Bronchial epithelial cell (primary cell): Measurements from ENCODE around the gene DIPK1C. TPM values are rescaled to one million over a fixed set of nuclear protein-coding genes. Genes with fewer than 3 reads are reported as not detected.

Experiments used
- DNase-seq: peaks from one replicate; pipeline ENCODE4 v3.0.0-alpha.2; 2010; ENCODE audit warnings: low read depth
- FAIRE-seq: peaks from 2 replicates; lab custom pipeline; 2011; peaks lifted over from hg19 to GRCh38; lab: Jason Lieb, UNC
- H3K27me3 ChIP-seq: 2 replicates; pipeline ENCODE4 v1.5.1; 2011; ENCODE audit warnings: low read length; ENCODE audit not compliant: control insufficient read depth, insufficient read depth
- H3K36me3 ChIP-seq: 2 replicates; pipeline ENCODE4 v1.5.1; 2011; ENCODE audit warnings: low read length; ENCODE audit not compliant: control insufficient read depth, insufficient read depth
- H3K4me3 ChIP-seq: 2 replicates; pipeline ENCODE4 v1.5.1; 2011; ENCODE audit warnings: mild to moderate bottlenecking, low read depth, low read length, control low read depth
- CTCF ChIP-seq: IDR thresholded peaks from 2 replicates; pipeline ENCODE4 v1.5.1; 2011; ENCODE audit warnings: mild to moderate bottlenecking, moderate library complexity, low read length, control low read depth, inconsistent platforms; ENCODE audit not compliant: insufficient read depth, severe bottlenecking
- total RNA-seq: library from RNA; depleted of rRNA; stranded (reverse); fragments of >200 nt; gene quantifications from 2 replicates; pipeline ENCODE4 v1.2.1, GENCODE V29; 2014

The DIPK1C gene
- total RNA-seq, 1 donor from 2014 or later, result not detected

- no peaks in the 10 kb centered on the region for H3K36me3 ChIP-seq
- TF ChIP-seq CTCF, result no peak
- DNase-seq, result no peak
- no peak for FAIRE-seq
- H3K4me3 ChIP-seq, result no peak overlapping the region
- peaks cover 2% of the 10 kb centered on the region for H3K27me3 ChIP-seq
These were observed 61.4 kb downstream of the DIPK1C start for GRCh38 chr18:74395648-74396154.

- no peak for TF ChIP-seq CTCF
- FAIRE-seq (no peak), DNase-seq (no peak)
- H3K27me3 ChIP-seq, result peaks cover 2% of the 10 kb centered on the region
- no peaks in the 10 kb centered on the region for H3K36me3 ChIP-seq
- no peak overlapping the region for H3K4me3 ChIP-seq
These were observed 62.1 kb downstream of the DIPK1C start for GRCh38 chr18:74395006-74395405.

- no peaks in the 10 kb centered on the region for H3K36me3 ChIP-seq
- no peak overlapping the region for H3K4me3 ChIP-seq
- H3K27me3 ChIP-seq, result peaks cover 2% of the 10 kb centered on the region
- no peak for TF ChIP-seq CTCF
- DNase-seq, result no peak
- no peak for FAIRE-seq
These were observed 64.8 kb downstream of the DIPK1C start for GRCh38 chr18:74392323-74392722.

GRCh38 chr18:74390900-74391299, 66.2 kb downstream of the DIPK1C start:
- Histone ChIP-seq H3K4me3 (no peak overlapping the region), H3K27me3 (peaks cover under 1% of the 10 kb centered on the region), H3K36me3 (no peaks in the 10 kb centered on the region)
- TF ChIP-seq CTCF, result no peak
- FAIRE-seq, result no peak
- DNase-seq, result no peak

GRCh38 chr18:74389991-74390390, 67.1 kb downstream of the DIPK1C start:
- DNase-seq (no peak), FAIRE-seq (no peak)
- TF ChIP-seq CTCF, result no peak
- H3K27me3 ChIP-seq, result no peaks in the 10 kb centered on the region
- H3K4me3 ChIP-seq, result no peak overlapping the region
- H3K36me3 ChIP-seq, result no peaks in the 10 kb centered on the region
